ENCODE measurements around the gene GALNT13. TPM values are rescaled to one million over a fixed set of nuclear protein-coding genes. Genes with fewer than 3 reads are reported as not detected.

Gene GALNT13
- total RNA-seq, 4 donors from 2014 or later: 0.49 to 5.2 (median 1.4) TPM

GRCh38 chr2:154263206-154263605 is 391.5 kb downstream of the GALNT13 start:
- H3K4me3 ChIP-seq (ENCODE audit: low read depth, poor library complexity, severe bottlenecking): no peak overlapping the region
- TF ChIP-seq POLR2A (IDR thresholded peaks at IDR 0.05): no peak
- no peak for TF ChIP-seq CTCF (IDR thresholded peaks at IDR 0.05)
- intact Hi-C loops (cut with DNase I; ENCODE audit: low total_unique reads): no loop called here
- DNase-seq (ENCODE audit: low spot score in 2 of 2): no peak

DNA sequence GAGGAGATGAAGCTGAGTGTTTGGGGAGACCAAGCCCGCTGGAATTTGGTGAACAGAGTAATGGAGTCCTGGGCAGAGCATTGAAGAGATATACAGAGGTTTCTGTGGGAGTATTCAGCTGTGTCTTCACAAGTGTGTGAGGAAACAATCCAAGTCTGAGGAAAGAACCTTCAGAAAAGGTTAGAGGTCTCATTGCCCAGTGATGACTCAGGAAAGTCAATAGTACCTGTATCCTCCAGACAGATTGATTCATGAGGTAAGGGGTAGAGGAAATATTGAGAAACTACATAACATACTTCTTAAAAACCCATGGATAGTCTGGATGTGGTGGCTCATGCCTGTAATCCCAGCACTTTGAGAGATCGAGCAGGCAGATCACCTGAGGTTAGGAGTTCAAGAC is 392.3 kb downstream of the GALNT13 start:
- no peak overlapping the region for H3K4me3 ChIP-seq (ENCODE audit: low read depth, poor library complexity, severe bottlenecking)
- 48 to 64% methylated on average over 2 of the region's 2 CpGs for WGBS, 2 donors
- TF ChIP-seq CTCF (IDR thresholded peaks at IDR 0.05): no peak
- TF ChIP-seq POLR2A (IDR thresholded peaks at IDR 0.05): no peak
- no peak for DNase-seq (ENCODE audit: low spot score in 2 of 2)
- intact Hi-C loops (cut with DNase I; ENCODE audit: low total_unique reads): no loop called here

GRCh38 chr2:154267983-154268382 is 396.3 kb downstream of the GALNT13 start:
- DNase-seq (ENCODE audit: low spot score in 2 of 2): no peak
- TF ChIP-seq POLR2A (IDR thresholded peaks at IDR 0.05) (no peak), CTCF (IDR thresholded peaks at IDR 0.05) (no peak)
- 84 to 90% methylated on average over 2 of the region's 2 CpGs for WGBS, 2 donors
- intact Hi-C loops (cut with DNase I; ENCODE audit: low total_unique reads): no loop called here
- H3K4me3 ChIP-seq (ENCODE audit: low read depth, poor library complexity, severe bottlenecking): no peak overlapping the region

DNA sequence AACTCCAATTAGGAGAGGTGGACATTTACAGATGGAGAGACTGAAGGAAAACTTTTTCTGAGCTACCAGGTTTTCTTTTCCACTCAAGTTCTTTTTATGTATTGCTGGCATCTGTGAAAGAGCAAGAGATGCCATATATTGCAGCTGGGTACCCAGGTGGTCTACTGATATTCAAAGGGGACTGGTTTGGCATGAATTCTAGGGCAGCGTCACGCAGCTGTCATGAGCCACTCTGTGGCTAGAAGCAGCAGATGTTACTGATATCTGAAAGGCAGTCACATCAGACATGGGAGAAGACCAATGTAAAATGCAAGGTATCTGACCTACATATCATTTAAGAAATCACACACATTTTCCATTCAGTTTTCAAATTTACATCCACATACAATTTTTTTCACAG is 408.8 kb downstream of the GALNT13 start:
- no peak overlapping the region for H3K4me3 ChIP-seq (ENCODE audit: low read depth, poor library complexity, severe bottlenecking)
- no peak for DNase-seq (ENCODE audit: low spot score in 2 of 2)
- TF ChIP-seq POLR2A (IDR thresholded peaks at IDR 0.05): no peak
- no peak for TF ChIP-seq CTCF (IDR thresholded peaks at IDR 0.05)
- 65 to 75% methylated on average over 2 of the region's 2 CpGs for WGBS, 2 donors
- intact Hi-C loops (cut with DNase I; ENCODE audit: low total_unique reads): no loop called here

DNA sequence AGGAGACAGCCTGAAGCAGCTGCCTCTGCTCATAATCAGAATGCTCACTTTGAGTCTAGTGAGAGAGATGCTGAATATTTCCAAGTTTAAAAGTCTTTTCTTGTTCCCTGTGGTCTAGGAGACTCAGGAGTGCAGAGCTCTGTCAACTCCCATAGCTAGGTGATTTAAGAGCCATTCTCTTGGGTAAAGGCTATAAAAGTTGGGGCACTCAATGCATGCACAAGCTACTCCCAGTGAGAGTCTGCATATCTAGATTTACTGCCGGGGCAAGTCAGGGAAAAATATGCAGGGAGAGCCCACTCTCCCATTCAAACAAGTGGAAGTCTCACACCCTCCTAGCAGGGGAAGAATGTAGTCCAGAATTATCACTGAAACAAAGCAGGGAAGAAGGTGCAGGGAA is 418.1 kb downstream of the GALNT13 start:
- H3K4me3 ChIP-seq (ENCODE audit: low read depth, poor library complexity, severe bottlenecking): no peak overlapping the region
- no peak for DNase-seq (ENCODE audit: low spot score in 2 of 2)
- TF ChIP-seq CTCF (IDR thresholded peaks at IDR 0.05) (no peak), POLR2A (IDR thresholded peaks at IDR 0.05) (no peak)
- intact Hi-C loops (cut with DNase I; ENCODE audit: low total_unique reads): no loop called here
- 58 to 78% methylated on average over 1 of the region's 1 CpG for WGBS, 2 donors

GRCh38 chr2:154291511-154291910 is 419.8 kb downstream of the GALNT13 start:
- DNase-seq (ENCODE audit: low spot score in 2 of 2): no peak
- intact Hi-C loops (cut with DNase I; ENCODE audit: low total_unique reads): no loop called here
- no peak for TF ChIP-seq POLR2A (IDR thresholded peaks at IDR 0.05)
- no peak for TF ChIP-seq CTCF (IDR thresholded peaks at IDR 0.05)
- no peak overlapping the region for H3K4me3 ChIP-seq (ENCODE audit: low read depth, poor library complexity, severe bottlenecking)
- WGBS, 2 donors: 90 to 91% methylated on average over 19 to 20 of the region's 20 CpGs

Measured in lower leg skin (tissue), 4 donors.